HG02610 (cell line): ENCODE results near the gene EME1.
"Not testable (repeated sequence)": the region's sequence is repeated elsewhere in the genome, so short reads cannot be mapped to it uniquely, and the experiment has no call there.

Source experiments
- ATAC-seq: cut with Tn5 transposase; IDR thresholded peaks from one replicate; pipeline ENCODE4 v1.9.1; 2021; ENCODE audit warnings: mild to moderate bottlenecking, moderate library complexity; ENCODE audit not compliant: unreplicated experiment

The EME1 gene

DNA sequence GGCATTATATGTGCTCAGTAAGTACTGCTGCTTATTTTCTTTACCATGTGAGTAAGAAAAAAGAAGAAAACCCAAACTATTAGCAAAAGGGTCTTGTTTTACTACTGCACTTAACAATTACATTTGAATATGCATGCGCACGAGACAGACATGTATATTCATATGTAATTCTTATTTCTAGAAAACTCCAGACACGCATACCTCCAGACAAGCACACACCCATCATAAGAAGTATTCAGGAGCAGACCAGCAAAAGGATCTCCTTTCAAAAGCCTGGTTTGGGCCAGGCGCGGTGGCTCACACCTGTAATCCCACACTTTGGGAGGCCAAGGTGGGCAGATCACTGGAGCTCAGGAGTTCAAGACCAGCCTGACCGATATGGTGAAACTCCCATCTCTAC is 16.5 kb downstream of the EME1 start:
- no peak for ATAC-seq

DNA sequence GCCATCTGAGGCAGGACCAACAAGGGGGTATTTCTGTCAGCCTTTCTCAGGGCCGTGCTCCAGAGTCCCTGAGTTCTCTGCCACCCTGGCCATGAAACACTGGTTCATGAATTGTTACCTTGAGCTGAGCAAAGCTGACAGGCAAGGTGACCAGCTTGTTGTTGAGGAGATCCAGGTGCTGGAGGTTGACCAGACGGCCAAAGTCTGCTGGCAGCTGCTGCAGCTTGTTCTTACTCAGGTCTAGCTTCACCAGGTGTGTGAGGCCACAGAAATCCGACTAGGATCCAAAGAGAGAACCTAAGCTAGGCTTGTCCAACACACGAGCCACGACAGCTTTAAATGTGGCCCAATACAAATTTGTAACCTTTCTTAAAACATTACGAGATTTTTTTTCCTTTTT is 19.6 kb downstream of the EME1 start:
- no peak for ATAC-seq

DNA sequence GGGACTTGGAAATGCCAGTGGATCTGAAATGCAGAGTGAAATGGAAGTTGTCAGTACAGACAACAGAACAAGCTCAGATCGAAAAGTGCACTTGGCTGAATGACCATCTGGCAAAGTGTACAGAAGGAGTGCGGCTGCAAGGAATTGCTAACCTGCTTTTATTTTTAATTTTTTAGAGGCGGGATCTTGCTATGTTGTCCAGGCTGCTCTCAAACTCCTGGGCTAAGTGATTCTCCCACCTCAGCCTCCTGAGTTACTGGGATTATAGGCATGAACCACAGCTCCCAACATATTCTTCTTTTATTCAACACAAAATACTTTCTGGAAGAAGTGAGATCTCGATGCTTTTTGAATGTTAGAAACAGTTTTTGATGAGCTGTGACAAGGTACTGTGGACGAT is 20.7 kb downstream of the EME1 start:
- ATAC-seq = no peak

DNA sequence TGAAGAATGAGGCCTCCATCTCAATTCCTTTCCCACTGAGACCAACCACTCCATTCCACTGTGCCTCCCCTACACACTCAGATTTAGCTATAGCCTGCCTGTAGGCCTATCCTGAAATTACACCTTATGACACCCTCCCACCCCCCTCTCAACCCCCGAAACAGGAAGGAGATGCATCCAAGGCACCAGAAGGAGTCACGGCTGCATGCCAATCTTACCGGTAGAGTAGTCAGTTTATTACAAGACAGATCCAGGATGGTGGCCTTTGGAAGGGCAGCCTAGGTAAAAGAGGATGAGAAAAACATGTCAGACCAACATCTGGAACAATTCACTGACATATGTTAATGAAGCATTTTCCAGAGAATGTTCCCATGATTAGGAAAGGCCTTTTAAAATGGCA is 21.7 kb downstream of the EME1 start:
- no peak for ATAC-seq

DNA sequence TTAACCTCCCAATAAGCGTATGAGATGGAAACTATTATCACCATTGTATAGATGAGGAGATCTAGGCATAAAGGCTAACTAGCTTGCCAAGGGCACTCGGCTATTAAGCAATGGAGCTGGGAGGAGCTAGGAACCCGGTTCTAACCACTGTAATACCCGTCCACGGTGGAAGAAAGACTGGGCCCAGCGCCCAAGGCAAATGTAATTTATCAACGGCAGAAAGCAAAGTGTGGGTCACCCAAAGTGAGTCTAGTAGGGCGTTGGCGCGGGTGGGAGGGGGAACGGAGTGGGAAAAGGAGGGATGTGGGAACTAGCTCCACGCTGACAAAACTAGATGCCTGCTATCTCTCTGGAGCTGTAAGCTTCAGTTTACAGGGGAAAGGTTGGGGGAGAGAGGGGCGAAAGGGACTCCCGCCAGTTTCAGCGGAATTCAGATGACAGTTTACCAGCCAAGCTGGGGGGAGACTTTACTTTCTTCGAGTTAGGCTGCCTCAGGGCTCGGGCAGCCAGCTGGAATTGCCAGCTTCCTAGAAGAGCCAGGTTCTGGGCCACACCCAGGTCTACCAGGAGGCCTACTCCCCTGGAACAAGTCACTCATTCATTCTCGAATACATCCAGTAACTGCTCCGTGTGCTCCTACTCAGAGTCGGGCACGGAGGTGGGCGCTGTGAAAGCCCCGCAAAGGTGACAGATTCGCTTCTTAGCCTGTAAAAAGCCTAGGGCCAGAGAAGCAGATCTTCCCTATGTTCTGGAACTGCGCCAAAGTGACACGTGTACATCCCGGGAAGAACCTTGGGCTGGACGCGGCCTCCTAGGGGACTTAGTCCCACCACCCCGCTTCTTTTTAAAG is 23.5 kb downstream of the EME1 start:
- ATAC-seq = peak; percentile 26

DNA sequence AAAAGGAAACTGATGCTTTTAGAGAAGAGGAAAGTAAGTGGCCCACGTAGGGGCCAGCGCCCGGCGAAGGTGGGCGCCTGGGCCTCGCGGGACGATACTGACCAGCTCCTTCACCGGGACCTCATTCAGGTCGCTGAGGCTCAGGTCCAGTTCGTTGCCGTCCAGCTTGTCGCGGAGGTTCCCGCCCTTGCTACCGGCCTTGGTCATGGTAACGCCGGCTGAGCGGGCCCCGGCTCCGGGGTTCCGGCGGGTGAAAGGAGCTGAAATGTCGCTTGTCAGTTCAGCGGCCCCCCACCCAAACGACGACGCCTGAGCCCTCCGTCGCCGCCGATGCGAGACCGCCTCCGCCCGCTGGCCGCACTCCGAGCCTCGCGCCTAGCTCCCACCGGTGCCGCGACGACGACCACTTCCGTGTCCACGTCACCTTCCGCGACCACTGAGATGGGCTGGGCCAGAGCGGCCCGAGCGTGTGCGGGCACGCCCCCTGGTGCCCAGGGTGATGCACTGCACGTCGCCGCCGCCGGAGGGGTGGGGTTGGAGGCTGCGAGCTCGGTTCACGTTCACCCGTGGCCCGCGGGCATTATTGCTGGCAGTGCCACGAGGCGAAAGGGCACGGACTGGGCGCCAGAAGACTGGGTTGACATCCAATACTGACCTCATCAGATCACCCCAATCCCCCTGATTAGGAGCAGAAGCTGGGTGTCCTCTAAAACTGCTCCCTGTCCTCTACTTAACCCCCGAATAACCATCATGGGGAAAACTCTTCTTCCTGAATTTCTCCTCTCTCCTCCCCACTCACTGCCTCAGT is 24.3 kb downstream of the EME1 start, which contains the start of gene LRRC59:
Gene LRRC59 (minus strand): TSS at position 413 of the 808 bp plus-strand sequence. CDS start 206 bp downstream, at position 207.
- ATAC-seq = peak; percentile 95

DNA sequence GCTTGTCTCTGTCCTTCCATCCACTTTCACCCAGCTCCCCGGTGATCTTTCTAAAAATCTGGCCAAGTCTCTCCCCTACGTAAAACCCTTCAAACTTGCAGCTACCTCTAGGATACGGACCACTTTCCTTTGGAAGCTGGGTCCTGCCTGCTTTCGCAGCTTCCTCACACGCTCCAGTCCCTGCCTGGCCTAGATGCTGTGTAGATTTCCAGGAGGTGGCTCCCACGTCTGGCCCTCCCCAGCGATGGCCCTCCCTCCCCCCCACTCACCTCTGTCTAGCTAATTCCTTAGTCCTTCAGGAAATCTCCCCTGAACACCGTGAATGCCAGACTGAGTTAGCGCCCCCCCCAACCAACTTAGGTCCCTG is 24.9 kb downstream of the EME1 start:
- no peak for ATAC-seq

DNA sequence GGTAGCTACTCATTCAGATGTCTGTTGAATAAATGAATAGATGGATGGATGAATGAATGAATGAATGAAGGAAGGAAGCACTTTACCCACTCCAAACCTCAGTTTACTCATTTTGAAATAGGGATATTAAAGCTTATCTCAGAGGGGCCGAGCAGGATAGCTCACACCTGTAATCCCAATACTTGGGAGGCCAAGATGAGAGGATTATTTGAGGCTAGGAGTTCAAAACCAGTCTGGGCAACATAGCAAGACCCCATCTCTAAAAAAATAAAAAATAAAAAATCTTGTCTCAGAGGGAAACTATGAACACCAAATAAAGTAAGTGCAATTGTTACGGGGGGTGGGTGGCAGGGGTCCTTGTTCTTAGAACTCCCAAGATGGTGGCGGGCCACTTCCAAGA is 25.6 kb downstream of the EME1 start:
- ATAC-seq = not testable (repeated sequence)

DNA sequence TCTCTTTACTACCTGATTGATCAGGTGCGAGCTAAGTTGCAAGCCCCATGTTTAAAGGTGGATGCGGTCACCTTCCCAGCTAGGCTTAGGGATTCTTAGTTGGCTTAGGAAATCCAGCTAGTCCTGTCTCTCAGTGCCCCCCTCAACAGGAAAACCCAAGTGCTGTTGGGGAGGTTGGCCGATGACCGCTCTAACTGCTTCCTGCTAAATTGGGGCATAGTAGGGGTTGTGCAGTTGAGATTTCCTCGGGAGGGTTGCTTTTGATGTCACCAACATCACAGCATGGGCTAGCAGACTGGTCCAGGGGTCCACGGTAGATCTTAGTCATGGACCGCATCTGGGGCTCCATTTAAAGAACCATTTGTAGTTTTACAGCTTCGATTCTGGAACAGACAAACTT is 26.6 kb downstream of the EME1 start:
- ATAC-seq = not testable (repeated sequence)

DNA sequence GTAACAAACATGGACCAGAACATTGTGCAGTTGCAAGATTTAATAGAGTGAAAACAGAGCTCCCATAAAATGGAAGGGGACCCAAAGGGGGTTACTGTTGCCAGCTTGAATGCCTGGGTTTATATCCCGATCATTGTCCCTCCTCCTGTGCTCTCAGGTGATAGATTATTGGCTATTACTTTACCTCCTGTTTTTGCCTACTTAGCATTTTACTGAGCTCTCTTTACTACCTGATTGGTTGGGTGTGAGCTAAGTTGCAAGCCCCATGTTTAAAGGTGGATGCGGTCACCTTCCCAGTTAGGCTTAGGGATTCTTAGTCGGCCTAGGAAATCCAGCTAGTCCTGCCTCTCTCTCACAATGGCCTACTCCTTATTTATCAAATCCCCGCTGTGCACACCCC is 32.3 kb downstream of the EME1 start:
- not testable (repeated sequence) for ATAC-seq

DNA sequence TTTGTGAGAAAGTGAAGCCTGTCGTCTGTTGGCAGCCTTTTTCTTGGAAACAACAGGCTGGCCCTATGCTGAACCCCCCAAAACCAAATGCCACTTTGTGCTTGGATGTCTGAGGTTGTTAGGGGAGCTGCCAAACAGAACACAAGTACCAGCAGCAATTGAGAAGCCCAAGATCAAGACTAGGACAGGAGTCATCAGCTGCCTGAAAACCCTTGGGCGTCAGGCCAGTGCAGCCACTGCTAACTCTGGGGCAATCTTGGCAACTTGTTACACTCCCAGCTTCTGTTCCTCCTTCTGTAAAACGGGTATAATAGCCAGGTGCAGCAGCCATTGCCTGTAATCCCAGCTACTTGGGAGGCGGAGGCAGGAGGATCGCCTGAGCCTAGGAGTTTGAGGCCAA is 33.5 kb downstream of the EME1 start:
- no peak for ATAC-seq

DNA sequence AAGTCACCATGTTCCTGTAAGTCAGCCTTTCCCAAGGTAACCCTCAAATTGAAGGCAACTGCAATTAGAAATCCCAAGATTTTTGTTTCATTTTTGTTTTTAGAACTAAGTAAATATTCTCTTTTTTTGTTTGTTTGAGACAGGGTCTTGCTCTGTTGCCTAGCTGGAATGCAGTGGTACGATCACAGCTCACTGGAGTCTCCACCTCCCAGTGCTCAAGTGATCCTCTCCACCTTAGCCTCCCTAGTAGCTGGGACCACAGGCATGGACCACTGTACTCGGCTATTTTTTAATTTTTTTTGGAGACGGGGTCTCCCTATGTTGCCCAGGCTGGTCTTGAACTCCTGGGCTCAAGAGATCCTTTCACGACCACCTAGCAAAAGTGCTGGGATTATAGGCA is 34.9 kb downstream of the EME1 start:
- ATAC-seq = no peak

DNA sequence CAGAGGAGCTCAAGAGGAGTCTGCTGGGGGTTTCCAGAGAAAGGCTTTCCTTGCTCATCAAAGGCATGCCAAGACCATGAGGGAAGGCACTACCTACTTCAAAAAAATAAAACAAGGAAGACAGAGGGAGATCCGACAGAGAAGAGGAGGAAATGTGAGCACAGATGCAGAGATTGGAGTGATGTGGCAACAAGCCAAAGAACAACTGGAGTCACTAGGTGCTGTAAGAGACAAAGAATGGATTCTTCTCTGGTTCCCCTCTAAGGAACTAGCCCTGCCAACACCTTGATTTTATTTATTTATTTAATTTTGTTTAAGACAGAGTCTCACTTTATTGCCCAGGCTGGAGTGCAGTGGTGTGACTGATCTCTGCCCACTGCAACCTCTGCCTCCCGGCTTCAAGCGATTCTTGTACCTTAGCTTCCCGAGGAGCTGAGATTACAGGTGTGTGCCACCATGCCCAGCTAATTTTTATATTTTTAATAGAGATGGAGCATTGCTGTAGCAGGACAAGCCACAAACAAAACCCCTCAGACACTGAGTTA is 39.2 kb downstream of the EME1 start:
- ATAC-seq = no peak

DNA sequence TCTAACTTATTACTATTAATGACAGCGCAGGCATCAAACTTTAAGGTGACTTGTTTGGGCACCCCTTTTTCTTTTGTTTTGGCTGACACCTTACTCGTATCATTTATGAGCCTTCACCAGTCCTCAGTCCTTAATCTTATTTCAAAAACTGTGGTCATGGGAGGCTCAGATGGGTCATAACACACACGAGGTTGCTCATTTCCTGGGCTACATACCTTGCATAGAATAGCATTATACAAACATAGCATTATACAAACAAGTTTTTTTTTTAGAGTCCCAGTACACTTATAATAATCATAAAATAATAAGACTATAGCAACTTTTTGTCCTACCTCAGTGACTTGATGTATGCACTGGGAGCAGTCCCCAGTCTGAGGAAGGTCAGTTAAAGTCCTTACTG is 41.8 kb downstream of the EME1 start:
- no peak for ATAC-seq

DNA sequence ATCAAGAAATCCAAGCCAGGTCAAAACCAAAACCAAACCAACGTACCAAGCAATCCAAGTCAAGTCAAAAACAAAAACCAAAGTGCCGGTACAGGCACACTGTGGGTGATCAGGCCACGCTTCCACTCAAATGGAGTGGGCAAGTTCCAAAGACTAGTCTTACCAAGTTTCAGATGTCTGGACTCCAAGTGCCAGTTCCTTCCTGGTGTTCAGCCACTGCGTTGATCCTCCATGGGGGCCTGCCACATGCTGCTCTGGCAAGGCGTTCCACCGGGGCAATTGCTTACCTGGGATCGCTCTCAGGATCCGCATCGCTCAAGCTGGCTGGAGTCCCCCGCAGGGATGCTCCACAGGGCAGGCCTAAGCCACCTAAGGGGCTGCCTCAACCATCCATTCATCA is 46.5 kb downstream of the EME1 start:
- not testable (repeated sequence) for ATAC-seq

DNA sequence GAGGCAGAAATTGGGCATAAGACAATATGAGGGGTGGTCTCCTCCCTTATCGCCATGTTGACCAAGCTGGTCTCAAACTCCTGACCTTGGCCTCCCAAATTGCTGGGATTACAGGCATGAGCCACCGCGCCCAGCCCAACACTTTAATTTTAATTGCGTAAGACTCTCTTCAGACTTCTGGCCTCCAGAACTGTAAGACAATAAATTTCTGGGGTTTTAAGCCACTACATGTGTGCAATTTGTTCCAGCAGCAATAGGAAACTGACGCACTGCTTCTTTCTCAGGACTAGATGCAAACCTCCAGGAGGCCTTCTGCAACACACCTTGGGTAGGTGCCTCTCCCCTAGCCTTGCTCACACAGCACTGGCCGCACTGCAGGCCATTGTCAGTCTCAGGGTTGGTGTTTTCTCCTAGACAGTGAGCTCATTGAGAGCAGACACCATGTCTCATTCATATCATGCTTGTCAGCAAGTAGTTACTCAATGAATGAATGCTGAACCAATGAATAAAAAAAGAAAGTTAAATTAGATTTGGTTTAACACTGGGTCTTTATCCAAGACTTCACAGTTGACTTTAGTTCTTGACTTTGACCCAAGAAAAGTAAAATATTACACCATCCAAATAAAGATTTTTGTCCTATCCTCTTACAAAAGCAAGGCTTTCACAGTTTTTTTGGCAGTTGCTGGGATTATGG is 47.5 kb downstream of the EME1 start:
- no peak for ATAC-seq

DNA sequence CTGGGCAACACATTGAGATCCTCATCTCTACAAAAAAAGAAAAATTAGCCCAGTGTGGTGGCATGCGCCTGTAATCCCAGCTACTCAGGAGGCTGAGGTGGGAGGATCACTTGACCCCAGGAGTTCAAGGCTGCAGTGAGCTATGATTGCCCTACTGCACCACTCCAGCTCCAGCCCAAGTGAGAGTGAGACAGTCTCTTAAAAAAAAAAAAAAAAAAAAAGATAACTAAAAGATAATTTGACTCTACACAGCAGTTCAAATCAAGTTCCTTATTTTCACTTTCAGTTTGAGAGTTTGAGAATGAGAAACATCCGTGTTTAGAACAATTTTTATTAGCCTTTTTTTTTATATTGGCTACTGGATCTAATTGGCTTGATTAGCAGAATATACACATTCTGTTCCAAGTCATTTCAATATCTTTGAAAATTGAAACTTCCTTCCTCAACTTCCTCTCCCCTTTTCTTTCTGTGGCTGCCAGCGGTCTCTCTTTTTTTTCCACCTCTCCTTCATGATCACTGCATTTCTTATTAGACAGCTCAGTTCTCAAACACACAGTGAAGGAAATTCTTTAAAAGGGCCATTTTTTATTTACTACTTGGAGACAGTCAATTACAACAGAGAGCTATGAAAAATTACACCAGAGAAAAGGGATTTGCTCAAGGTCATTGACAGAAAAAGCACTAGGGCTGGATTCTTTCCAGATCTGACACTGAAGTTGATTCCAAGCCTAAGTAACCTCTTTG is 48.5 kb downstream of the EME1 start:
- ATAC-seq = no peak

DNA sequence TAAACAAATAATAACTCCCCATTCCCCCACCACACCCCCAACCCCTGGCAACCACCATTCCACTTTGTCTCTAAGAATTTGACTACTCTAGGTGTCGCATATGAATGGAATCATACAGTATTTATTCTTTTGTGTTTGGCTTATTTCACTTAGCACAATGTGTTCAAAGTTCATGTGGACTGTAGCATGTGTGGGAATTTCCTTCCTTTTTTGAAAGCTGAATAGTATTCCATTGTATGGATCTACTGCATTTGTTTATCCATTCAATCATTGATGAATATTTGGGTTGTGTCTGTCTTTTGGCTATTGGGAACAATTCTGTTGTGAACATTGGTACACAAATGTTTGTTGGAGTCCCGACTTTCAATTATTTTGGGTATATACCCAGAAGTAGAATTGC is 49.7 kb downstream of the EME1 start:
- ATAC-seq = no peak

DNA sequence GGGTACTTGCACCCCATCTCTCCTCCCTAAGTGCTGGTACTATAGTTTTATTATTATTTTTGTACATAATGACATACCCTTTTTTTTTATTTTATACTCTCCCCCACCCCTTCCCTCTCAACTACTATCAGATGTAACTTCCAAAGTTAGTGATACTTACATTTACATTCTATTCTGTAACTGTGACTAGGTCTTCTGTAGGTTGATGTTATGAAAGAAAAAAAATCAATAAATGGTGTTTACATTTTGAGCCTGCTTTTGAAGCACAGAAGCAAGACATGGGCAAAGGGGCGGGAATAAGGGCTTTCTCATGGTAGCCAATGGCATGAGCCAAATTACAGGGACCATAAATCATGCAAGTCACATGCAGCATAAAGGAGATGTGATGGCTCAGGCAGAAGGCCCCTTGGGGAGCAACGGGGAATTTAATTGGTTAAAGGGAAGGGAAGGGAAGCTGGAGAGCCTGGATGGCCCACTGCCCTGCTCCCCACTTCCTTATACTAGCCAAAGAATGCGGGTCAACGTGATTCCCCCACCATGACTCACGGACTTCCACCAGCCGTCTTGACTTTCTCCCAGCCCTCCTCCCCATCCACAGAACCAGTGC is 50.6 kb downstream of the EME1 start:
- ATAC-seq = no peak
